GM23338 (cell line): ENCODE measurements around the gene DPEP2NB. TPM values are rescaled to one million over a fixed set of nuclear protein-coding genes. Genes with fewer than 3 reads are reported as not detected.

Source experiments
- ATAC-seq: fragments of 200-7000 bp; cut with Tn5 transposase; 3 replicates; pipeline ENCODE4 v1.9.1; 2020
- DNase-seq: peaks from one replicate; pipeline ENCODE4 v3.0.0-alpha.2; 2015; ENCODE audit warnings: low spot score
- H2AFZ ChIP-seq: fragments of 200-600 bp; sonication (generic); 2 replicates; pipeline ENCODE4 v1.8.0; 2016; ENCODE audit warnings: antibody characterized with exemption, mild to moderate bottlenecking, moderate library complexity
- H3F3A ChIP-seq: fragments of 200-600 bp; sonication (generic); replicated peaks from 2 replicates; pipeline ENCODE4 v1.8.0; 2017; ENCODE audit warnings: antibody characterized with exemption, mixed run types, low read depth
- H3K27ac ChIP-seq: fragments of 200-600 bp; sonication (generic); 2 replicates; pipeline ENCODE4 v1.6.1; 2016; ENCODE audit warnings: low read depth
- H3K27me3 ChIP-seq: fragments of 200-600 bp; sonication (generic); 2 replicates; pipeline ENCODE4 v1.8.0; 2016; ENCODE audit warnings: mild to moderate bottlenecking, mixed run types, moderate library complexity; ENCODE audit not compliant: insufficient read depth
- H3K36me3 ChIP-seq: fragments of 200-600 bp; sonication (generic); 2 replicates; pipeline ENCODE4 v1.8.0; 2016; ENCODE audit warnings: mild to moderate bottlenecking; ENCODE audit not compliant: insufficient read depth
- H3K4me1 ChIP-seq: fragments of 200-600 bp; sonication (generic); 2 replicates; pipeline ENCODE4 v1.8.0; 2016; ENCODE audit warnings: mild to moderate bottlenecking, moderate library complexity; ENCODE audit not compliant: insufficient read depth
- H3K4me2 ChIP-seq: fragments of 200-600 bp; sonication (generic); 2 replicates; pipeline ENCODE4 v1.7.1; 2017; ENCODE audit warnings: mixed run types
- H3K4me3 ChIP-seq: fragments of 200-600 bp; sonication (generic); 2 replicates; pipeline ENCODE4 v1.6.1; 2016; ENCODE audit warnings: mixed run types
- H3K79me2 ChIP-seq: fragments of 200-600 bp; sonication (generic); replicated peaks from 2 replicates; pipeline ENCODE4 v1.8.0; 2017; ENCODE audit warnings: mild to moderate bottlenecking; ENCODE audit not compliant: insufficient read depth
- H3K9me2 ChIP-seq: fragments of 200-600 bp; sonication (generic); 2 replicates; pipeline ENCODE4 v1.8.0; 2017; ENCODE audit not compliant: insufficient read depth
- H4K20me1 ChIP-seq: fragments of 200-600 bp; sonication (generic); replicated peaks from 2 replicates; pipeline ENCODE4 v1.8.0; 2017; ENCODE audit warnings: mild to moderate bottlenecking; ENCODE audit not compliant: insufficient read depth
- H3K27ac Mint-ChIP-seq: 2 replicates; pipeline ENCODE4 v1.8.0; 2020; ENCODE audit warnings: inconsistent platforms, mild to moderate bottlenecking, moderate library complexity, mixed read lengths
- H3K27me3 Mint-ChIP-seq: 3 replicates; pipeline ENCODE4 v1.8.0; 2022; ENCODE audit warnings: low read depth, mild to moderate bottlenecking, moderate library complexity, mixed read lengths, inconsistent platforms; ENCODE audit not compliant: insufficient read depth, poor library complexity
- H3K36me3 Mint-ChIP-seq: 3 replicates; pipeline ENCODE4 v1.8.0; 2021; ENCODE audit warnings: low read depth, mild to moderate bottlenecking, inconsistent platforms, moderate library complexity, mixed read lengths
- H3K4me1 Mint-ChIP-seq: 3 replicates; pipeline ENCODE4 v1.8.0; 2020; ENCODE audit warnings: mild to moderate bottlenecking, inconsistent platforms, mixed read lengths
- H3K4me3 Mint-ChIP-seq: 3 replicates; pipeline ENCODE4 v1.8.0; 2021; ENCODE audit warnings: moderate library complexity, mild to moderate bottlenecking, inconsistent platforms, mixed read lengths
- H3K9me3 Mint-ChIP-seq: 3 replicates; pipeline ENCODE4 v1.8.0; 2020; ENCODE audit warnings: moderate library complexity, mild to moderate bottlenecking, inconsistent platforms, mixed read lengths
- CREB1 ChIP-seq: fragments of 250-450 bp; sonication (Bioruptor Pico); IDR thresholded peaks from 2 replicates; pipeline ENCODE4 v1.5.0; 2020; ENCODE audit warnings: low read depth, mild to moderate bottlenecking, moderate library complexity
- CTCF ChIP-seq, 2 experiments: fragments of 200-600 bp in 1 of 2; sonication (generic) in 1 of 2; conservative IDR thresholded peaks; 2 replicates each; pipeline versions ENCODE4 v1.5.1 to v1.6.1; 2016 to 2017; ENCODE audit warnings: antibody characterized with exemption in 2 of 2, low read depth in 2 of 2, mild to moderate bottlenecking in 2 of 2, moderate library complexity in 1 of 2
- EZH2 ChIP-seq: fragments of 200-600 bp; sonication (generic); IDR thresholded peaks from one replicate; pipeline ENCODE4 v1.8.0; 2017; ENCODE audit warnings: antibody characterized with exemption, mild to moderate bottlenecking, low read depth; ENCODE audit not compliant: unreplicated experiment
- EZH2phosphoT487 ChIP-seq: fragments of 200-600 bp; sonication (generic); IDR thresholded peaks from one replicate; pipeline ENCODE4 v1.8.1; 2018; ENCODE audit warnings: antibody characterized with exemption; ENCODE audit not compliant: unreplicated experiment
- JUNB ChIP-seq: IDR thresholded peaks from one replicate; pipeline ENCODE4 v1.6.1; 2016; ENCODE audit warnings: antibody characterized with exemption; ENCODE audit not compliant: unreplicated experiment
- NANOG ChIP-seq: IDR thresholded peaks from 2 replicates; pipeline ENCODE4 v1.6.1; 2016; ENCODE audit warnings: antibody characterized with exemption, borderline replicate concordance
- POLR2AphosphoS5 ChIP-seq: IDR thresholded peaks from 2 replicates; pipeline ENCODE4 v1.6.1; 2016; ENCODE audit warnings: antibody characterized with exemption, low read depth
- STAT1 ChIP-seq: IDR thresholded peaks from one replicate; pipeline ENCODE4 v1.6.1; 2016; ENCODE audit warnings: antibody characterized with exemption; ENCODE audit not compliant: unreplicated experiment
- ZNF114 ChIP-seq: fragments of 250-450 bp; sonication (Bioruptor Pico); IDR thresholded peaks from 2 replicates; pipeline ENCODE4 v1.5.0; 2020; ENCODE audit warnings: mild to moderate bottlenecking, moderate library complexity
- ZNF331 ChIP-seq: fragments of 250-450 bp; sonication (Bioruptor Pico); IDR thresholded peaks from 2 replicates; pipeline ENCODE4 v1.5.0; 2020; ENCODE audit warnings: low read depth, mild to moderate bottlenecking, moderate library complexity
- polyA plus RNA-seq: library from polyadenylated mRNA; unstranded; fragments of >200 nt; fragmentation: Nextera tagmentation; extraction: Ambion mirVana; gene quantifications from 2 replicates; pipeline ENCODE4 v1.2.1, GENCODE V29; 2016
- total RNA-seq: library from RNA; depleted of rRNA; stranded (reverse); fragments of >200 nt; shearing (Covaris generic); gene quantifications from 2 replicates; pipeline ENCODE4 v1.2.3, GENCODE V29; 2014
- TF ChIP-seq, protein P1 (sequence below): fragments of 250-450 bp; sonication (Bioruptor Pico); IDR thresholded peaks from 2 replicates; pipeline ENCODE4 v1.5.0; 2020; ENCODE audit warnings: mild to moderate bottlenecking, moderate library complexity
- TF ChIP-seq, protein P2 (sequence below): IDR thresholded peaks from one replicate; pipeline ENCODE4 v1.6.1; 2018; ENCODE audit warnings: antibody characterized with exemption; ENCODE audit not compliant: unreplicated experiment
- TF ChIP-seq, protein P3 (sequence below): IDR thresholded peaks from 2 replicates; pipeline ENCODE4 v1.6.1; 2016; ENCODE audit warnings: antibody characterized with exemption

The DPEP2NB gene
- total and polyA plus RNA-seq, 2 experiments from 2014 or later, result not detected

- Histone ChIP-seq H3K27me3 (no peaks in the 10 kb centered on the region), H3K4me3 (peak overlapping the region; percentile 99), H2AFZ (no peak overlapping the region), H3K36me3 (no peaks in the 10 kb centered on the region), H3K4me2 (peak overlapping the region; percentile 99), H3K4me1 (peaks cover 15% of the 10 kb centered on the region; the same call in 1 of the 2 replicates), H3K27ac (no peak overlapping the region), H3K79me2 (peaks cover 33% of the 10 kb centered on the region), H3F3A (peaks cover 6% of the 10 kb centered on the region; the same call in 1 of the 2 replicates), H4K20me1 (no peaks in the 10 kb centered on the region; the same call in 1 of the 2 replicates), H3K9me2 (no peaks in the 10 kb centered on the region)
- Mint-ChIP-seq H3K27me3 (peaks cover 3% of the 10 kb centered on the region), H3K4me1 (peaks cover 11% of the 10 kb centered on the region; the same call in 2 of the 3 replicates), H3K36me3 (peaks cover 18% of the 10 kb centered on the region; the same call in 2 of the 3 replicates), H3K27ac (no peak overlapping the region), H3K4me3 (peak overlapping the region; percentile 100), H3K9me3 (no peaks in the 10 kb centered on the region; the same call in 2 of the 3 replicates)
- TF ChIP-seq, protein P1, sequence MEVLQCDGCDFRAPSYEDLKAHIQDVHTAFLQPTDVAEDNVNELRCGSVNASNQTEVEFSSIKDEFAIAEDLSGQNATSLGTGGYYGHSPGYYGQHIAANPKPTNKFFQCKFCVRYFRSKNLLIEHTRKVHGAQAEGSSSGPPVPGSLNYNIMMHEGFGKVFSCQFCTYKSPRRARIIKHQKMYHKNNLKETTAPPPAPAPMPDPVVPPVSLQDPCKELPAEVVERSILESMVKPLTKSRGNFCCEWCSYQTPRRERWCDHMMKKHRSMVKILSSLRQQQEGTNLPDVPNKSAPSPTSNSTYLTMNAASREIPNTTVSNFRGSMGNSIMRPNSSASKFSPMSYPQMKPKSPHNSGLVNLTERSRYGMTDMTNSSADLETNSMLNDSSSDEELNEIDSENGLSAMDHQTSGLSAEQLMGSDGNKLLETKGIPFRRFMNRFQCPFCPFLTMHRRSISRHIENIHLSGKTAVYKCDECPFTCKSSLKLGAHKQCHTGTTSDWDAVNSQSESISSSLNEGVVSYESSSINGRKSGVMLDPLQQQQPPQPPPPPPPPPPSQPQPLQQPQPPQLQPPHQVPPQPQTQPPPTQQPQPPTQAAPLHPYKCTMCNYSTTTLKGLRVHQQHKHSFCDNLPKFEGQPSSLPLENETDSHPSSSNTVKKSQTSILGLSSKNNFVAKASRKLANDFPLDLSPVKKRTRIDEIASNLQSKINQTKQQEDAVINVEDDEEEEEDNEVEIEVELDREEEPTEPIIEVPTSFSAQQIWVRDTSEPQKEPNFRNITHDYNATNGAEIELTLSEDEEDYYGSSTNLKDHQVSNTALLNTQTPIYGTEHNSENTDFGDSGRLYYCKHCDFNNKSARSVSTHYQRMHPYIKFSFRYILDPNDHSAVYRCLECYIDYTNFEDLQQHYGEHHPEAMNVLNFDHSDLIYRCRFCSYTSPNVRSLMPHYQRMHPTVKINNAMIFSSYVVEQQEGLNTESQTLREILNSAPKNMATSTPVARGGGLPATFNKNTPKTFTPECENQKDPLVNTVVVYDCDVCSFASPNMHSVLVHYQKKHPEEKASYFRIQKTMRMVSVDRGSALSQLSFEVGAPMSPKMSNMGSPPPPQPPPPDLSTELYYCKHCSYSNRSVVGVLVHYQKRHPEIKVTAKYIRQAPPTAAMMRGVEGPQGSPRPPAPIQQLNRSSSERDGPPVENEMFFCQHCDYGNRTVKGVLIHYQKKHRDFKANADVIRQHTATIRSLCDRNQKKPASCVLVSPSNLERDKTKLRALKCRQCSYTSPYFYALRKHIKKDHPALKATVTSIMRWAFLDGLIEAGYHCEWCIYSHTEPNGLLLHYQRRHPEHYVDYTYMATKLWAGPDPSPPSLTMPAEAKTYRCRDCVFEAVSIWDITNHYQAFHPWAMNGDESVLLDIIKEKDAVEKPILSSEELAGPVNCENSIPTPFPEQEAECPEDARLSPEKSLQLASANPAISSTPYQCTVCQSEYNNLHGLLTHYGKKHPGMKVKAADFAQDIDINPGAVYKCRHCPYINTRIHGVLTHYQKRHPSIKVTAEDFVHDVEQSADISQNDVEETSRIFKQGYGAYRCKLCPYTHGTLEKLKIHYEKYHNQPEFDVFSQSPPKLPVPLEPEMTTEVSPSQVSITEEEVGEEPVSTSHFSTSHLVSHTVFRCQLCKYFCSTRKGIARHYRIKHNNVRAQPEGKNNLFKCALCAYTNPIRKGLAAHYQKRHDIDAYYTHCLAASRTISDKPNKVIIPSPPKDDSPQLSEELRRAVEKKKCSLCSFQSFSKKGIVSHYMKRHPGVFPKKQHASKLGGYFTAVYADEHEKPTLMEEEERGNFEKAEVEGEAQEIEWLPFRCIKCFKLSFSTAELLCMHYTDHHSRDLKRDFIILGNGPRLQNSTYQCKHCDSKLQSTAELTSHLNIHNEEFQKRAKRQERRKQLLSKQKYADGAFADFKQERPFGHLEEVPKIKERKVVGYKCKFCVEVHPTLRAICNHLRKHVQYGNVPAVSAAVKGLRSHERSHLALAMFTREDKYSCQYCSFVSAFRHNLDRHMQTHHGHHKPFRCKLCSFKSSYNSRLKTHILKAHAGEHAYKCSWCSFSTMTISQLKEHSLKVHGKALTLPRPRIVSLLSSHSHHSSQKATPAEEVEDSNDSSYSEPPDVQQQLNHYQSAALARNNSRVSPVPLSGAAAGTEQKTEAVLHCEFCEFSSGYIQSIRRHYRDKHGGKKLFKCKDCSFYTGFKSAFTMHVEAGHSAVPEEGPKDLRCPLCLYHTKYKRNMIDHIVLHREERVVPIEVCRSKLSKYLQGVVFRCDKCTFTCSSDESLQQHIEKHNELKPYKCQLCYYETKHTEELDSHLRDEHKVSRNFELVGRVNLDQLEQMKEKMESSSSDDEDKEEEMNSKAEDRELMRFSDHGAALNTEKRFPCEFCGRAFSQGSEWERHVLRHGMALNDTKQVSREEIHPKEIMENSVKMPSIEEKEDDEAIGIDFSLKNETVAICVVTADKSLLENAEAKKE (CRISPR knock-in tag), result no peak
- TF ChIP-seq, protein P2, sequence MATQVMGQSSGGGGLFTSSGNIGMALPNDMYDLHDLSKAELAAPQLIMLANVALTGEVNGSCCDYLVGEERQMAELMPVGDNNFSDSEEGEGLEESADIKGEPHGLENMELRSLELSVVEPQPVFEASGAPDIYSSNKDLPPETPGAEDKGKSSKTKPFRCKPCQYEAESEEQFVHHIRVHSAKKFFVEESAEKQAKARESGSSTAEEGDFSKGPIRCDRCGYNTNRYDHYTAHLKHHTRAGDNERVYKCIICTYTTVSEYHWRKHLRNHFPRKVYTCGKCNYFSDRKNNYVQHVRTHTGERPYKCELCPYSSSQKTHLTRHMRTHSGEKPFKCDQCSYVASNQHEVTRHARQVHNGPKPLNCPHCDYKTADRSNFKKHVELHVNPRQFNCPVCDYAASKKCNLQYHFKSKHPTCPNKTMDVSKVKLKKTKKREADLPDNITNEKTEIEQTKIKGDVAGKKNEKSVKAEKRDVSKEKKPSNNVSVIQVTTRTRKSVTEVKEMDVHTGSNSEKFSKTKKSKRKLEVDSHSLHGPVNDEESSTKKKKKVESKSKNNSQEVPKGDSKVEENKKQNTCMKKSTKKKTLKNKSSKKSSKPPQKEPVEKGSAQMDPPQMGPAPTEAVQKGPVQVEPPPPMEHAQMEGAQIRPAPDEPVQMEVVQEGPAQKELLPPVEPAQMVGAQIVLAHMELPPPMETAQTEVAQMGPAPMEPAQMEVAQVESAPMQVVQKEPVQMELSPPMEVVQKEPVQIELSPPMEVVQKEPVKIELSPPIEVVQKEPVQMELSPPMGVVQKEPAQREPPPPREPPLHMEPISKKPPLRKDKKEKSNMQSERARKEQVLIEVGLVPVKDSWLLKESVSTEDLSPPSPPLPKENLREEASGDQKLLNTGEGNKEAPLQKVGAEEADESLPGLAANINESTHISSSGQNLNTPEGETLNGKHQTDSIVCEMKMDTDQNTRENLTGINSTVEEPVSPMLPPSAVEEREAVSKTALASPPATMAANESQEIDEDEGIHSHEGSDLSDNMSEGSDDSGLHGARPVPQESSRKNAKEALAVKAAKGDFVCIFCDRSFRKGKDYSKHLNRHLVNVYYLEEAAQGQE, result no peak
- TF ChIP-seq STAT1 (no peak), NANOG (no peak), CREB1 (CRISPR knock-in tag) (no peak), CTCF (conservative IDR thresholded peaks at IDR 0.05; ENCODE audit: low read depth in 2 of 2) (no peak), ZNF114 (no peak), POLR2AphosphoS5 (no peak), EZH2 (no peak), ZNF331 (CRISPR knock-in tag) (no peak), EZH2phosphoT487 (no peak), JUNB (no peak)
- TF ChIP-seq, protein P3, sequence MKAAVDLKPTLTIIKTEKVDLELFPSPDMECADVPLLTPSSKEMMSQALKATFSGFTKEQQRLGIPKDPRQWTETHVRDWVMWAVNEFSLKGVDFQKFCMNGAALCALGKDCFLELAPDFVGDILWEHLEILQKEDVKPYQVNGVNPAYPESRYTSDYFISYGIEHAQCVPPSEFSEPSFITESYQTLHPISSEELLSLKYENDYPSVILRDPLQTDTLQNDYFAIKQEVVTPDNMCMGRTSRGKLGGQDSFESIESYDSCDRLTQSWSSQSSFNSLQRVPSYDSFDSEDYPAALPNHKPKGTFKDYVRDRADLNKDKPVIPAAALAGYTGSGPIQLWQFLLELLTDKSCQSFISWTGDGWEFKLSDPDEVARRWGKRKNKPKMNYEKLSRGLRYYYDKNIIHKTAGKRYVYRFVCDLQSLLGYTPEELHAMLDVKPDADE, result no peak
- DNase-seq (no peak), ATAC-seq (no peak)
Observed at GRCh38 chr16:68021490-68021889, 5.8 kb upstream of the DPEP2NB start.
